Epidermal melanocyte (primary cell): ENCODE results near the gene PCIF1.
"Not testable (repeated sequence)": the region's sequence is repeated elsewhere in the genome, so short reads cannot be mapped to it uniquely, and the experiment has no call there.

Experiments used
- DNase-seq: peaks from one replicate; pipeline ENCODE4 v3.0.0; 2011; ENCODE audit warnings: low spot score; ENCODE audit not compliant: insufficient read length

The PCIF1 gene

DNA sequence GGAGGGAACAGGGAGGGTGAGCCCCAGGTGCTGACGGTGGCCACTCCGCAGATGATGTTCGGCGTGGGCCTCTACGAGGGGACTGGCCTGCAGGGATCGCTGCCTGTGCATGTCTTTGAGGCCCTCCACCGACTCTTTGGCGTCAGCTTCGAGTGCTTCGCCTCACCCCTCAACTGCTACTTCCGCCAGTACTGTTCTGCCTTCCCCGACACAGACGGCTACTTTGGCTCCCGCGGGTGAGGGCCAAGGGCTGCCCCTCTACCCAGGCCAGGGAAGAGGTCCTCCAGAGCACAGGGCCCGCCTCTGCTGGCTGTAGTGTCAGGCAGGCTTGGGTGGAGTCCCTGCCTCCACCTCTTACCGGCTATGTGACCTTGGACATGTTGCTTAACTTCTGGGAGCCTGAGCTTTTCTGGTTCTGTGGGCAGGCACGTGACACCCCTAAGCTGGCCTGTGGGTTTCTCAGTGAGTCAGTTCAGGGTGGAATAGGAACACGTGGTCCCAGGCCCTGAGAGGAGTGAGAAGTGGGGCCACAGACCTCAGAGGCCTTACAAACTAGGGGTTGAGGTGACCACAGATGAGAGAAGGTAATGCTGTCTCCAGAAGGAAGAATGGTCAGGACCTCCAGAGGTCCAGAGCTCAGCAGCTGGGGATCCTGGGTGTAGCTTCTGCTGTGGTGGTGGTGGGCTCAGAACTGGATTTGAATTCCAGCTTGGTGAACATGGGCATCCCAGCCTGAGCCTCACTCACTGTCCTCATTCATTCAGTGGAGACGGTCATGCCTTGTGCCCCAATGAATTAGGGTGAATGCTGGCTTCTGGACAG lies 11.9 kb downstream of the PCIF1 start:
- DNase-seq, result no peak

DNA sequence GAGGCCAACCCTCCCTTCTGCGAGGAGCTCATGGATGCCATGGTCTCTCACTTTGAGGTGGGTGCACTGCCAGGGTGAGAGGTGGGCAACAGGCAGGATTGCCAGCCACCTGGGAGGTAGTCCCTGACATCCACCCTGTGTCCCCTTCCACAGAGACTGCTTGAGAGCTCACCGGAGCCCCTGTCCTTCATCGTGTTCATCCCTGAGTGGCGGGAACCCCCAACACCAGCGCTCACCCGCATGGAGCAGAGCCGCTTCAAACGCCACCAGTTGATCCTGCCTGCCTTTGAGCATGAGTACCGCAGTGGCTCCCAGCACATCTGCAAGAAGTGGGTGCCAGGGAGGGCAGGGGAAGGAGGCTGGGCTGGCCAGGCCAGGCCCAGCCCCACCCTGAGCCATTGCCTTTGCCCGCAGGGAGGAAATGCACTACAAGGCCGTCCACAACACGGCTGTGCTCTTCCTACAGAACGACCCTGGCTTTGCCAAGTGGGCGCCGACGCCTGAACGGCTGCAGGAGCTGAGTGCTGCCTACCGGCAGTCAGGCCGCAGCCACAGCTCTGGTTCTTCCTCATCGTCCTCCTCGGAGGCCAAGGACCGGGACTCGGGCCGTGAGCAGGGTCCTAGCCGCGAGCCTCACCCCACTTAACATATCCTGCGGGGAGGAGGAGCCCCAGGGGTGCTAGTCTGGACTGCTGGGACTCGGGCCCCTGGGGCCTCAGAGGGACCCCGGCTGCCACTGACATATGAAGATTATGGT lies 12.8 kb downstream of the PCIF1 start:
- DNase-seq, result no peak

DNA sequence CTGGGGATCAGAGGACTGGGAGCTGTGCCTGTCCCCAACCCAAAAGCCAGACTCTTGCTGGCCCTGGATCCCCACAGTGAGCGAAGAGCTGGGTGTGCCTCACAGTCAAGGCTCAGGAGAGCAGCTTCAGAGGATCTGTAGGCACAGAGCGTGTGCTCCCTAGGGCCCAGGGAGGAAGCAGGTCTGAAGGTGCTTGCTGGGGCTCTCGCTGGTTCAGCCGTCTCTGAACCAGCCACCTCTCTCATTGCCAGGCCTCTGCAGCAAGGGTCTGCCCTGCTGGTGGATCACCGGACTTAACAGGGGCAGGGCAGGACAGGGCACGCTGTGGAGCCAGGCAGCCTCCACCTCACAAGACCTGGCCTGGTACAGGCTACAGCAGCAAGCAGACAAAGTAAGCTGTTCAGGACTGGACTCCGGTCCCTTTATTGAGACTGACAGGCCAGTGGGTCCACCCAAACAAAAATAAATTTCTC lies 13.8 kb downstream of the PCIF1 start:
- DNase-seq, result no peak

- DNase-seq, result no peak
Observed at GRCh38 chr20:45948742-45949541, 14.5 kb downstream of the PCIF1 start.

DNA sequence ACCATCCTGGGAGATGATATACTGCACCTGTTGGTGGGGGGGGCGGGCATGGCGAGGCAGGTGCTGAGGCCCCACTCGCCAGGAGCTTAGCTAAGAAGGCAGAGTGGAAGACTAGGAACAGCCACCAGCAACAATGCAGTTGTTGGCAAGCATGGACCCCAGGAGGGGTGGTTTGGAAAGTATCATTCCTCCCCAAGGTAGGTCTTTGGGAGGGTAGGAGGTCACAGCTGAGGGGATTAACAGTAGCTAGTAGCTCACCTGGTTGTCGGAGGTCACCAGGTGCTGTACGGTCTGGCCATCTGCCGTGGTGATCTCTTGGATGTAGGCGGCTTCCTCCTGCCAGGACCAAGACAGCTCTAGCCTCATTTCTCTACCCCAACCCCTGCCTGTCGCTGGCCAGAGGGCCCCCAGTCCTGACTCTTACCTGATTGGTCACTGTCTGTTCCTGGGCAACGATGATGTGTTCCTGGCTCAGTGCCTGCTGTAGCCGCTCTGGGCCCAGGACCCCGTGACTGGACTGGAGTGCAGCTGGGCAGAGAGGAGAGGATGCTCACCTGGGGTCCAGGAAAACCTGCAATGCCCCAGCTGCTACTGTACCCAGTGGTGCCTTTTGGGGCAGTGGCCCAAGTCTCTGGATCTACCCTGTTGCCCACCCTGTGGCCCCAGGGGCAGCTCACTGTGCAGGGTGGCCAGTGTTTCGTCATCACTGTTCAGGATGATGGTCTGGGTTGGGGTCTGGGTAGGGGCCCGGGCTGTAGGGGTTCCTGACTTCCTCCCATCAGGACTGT lies 15.3 kb downstream of the PCIF1 start:
- no peak for DNase-seq

DNA sequence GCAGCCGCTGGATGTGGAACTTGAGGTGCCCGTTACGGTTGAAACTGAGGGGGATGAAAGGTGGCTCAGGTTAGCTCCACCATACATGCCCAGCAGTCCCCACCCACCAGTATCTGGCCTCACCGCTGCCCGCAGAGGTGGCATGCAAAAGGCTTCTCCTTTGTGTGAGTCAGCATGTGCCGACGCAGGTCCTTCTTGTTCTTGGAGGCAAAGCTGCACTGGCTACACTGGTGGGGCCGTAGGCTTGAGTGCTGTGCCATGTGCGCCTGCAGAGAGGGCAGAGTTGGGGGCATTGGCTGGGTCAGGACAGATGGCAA lies 15.8 kb downstream of the PCIF1 start:
- no peak for DNase-seq

GRCh38 chr20:45951925-45952834 lies 17.7 kb downstream of the PCIF1 start:
- DNase-seq, result no peak

GRCh38 chr20:45952861-45953260 lies 18.4 kb downstream of the PCIF1 start:
- DNase-seq, result no peak

GRCh38 chr20:45953672-45954071 lies 19.2 kb downstream of the PCIF1 start:
- no peak for DNase-seq

DNA sequence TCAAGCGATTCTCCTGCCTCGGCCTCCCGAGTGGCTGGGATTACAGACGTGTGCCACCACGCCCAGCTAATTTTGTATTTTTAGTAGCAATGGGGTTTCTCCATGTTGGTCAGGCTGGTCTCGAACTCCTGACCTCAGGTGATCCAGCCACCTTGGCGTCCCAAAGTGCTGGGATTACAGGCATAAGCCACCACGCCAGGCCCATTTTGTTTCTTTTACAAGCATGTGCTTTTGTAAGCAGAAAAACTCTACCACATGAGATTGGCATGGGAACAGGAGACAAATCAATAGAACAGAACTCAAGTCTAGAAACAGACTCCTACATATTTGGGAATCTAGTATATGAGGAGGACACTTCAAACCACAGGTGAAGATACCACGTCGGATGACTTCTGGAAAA lies 21.8 kb downstream of the PCIF1 start:
- DNase-seq, result not testable (repeated sequence)

DNA sequence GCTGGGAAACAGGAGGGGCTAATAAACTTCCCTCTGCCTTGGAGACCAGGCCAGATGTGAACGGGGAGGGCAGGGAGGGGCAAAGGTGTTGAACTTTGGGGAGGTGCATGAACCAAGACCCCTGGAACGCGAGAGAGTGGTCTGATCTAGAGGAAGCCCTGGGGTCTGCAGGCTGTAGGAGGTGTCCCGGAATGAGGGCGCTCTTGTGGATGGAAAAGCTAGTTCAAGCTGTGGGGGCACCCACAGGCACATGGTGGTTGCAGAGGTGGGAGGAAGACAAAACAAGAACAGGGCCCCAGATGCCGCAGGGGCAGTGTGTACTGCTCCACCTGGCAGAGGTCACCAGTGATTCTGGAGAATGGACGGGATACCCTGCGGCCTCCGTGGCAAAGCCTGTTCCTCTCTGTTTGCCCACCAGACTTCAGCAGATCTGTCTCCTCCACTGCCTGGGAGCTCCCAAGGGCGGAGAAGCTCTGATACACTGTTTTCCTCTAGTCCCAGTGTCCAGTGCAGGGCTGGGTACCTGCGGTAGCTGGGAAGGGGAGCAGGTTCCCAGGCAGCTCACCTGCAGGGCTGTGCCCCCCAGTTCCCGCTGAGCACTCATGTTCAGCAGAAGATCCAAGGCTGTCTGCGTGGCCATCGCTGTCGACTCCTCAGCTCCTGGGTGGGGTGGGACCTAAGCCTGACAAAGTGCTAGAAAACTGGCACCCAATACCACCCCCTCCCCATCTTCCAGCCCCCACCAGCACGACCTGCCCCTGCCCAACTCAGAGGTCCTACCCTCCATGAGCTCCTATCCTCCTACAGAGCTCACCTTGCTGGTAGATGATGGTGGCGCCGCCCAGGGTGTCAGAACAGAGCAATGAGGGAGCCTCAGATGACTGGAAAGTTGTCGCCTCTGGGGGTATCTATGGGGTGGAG lies 22.8 kb downstream of the PCIF1 start:
- no peak for DNase-seq

DNA sequence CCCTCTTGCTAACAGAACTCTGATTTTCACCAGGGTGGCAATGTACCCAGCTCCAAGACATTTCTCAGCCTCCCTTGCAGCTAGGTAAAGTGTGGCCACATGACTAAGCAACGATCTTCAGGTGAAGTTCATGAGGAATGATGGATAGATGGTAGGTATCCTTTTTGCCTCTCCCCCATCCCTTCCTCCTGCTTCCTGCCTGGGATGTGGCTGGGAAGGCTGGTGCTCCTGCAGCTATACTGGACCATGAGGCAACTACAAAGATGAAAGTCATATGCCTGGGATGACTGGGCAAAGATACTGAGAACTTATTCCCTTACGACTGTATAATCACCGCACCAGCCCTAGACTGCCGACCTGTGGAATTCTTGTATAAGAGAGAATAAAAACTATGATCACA lies 24.1 kb downstream of the PCIF1 start:
- DNase-seq, result no peak

- DNase-seq, result no peak
Observed at GRCh38 chr20:45959126-45959525, 24.6 kb downstream of the PCIF1 start.

DNA sequence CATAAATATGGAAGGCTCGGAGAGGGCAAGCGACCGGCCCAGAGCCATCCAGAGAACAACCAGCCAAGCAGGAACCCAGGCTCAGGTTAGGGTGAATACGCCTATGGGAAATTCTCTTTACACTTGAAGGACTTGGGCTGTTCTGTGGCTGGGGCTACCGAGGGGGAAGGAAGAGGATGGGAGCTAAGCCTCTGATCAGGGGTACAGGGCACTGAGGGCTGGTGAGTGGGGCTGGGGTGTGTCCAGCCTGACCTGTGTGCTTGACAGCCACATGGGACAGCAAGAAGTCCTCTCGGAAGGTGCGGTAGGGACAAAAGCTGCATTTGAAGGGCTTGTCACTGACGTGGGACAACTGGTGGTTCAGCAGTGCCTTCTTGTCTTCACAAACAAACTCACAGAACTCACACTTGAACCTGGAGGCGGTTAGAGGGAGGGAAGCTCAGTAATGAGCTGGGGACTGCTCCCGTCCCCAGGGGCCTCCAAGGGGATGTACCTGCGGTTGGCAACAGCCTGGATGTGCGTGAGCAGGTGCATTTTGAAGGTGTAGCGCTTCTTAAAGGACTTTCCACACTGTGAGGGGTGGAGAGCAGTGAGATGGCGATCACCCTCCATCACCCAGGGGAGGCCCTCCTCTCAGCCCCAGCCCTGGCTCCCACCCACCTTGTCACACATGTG lies 25.6 kb downstream of the PCIF1 start:
- no peak for DNase-seq

- DNase-seq, result no peak
Observed at GRCh38 chr20:45962031-45962755, 27.7 kb downstream of the PCIF1 start.

DNA sequence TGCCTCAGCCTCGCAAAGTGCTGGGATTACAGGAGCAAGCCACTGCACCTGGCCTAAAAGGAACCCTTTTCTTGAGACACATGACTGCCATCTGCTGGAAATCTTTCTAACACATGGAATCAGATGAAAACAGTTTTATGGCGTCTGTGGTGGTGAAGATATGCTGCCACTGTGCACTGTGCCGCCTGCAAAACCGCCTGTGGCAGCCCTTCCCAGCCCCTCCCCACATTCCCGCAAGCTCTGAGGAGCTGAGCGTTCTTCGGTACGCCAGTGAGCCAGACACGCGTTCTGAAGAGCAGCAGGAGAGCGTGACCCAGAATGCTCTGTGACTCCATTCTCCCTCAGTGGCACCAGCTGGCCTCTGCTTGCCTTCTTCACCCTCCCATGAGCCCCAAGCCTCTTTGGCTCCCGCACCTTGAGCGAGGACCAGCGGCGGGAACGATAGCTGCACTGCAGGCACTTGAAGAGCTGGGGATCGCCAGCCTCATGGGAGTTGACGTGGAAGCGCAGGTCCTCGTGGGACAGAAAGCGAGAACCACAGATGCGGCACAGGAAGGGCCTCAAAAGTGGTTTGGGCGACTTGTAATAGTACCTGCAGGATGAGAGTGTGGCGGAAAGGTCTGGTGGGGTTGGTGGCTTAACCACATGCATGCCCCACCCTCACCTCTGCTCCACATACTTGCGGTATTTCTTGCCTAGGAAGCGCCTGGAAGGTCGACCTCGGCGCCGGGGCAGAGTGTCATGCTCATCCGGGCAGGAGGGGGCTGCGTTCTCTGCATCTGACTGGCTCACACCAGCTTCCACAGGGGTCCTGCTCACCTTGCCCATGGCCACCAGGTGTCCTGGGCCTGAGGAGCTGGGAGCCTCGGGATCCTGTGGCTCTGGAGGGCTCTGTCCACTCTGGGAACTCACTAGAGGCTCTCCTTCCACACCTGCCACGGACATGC lies 28.8 kb downstream of the PCIF1 start:
- DNase-seq, result no peak

- DNase-seq, result no peak
Observed at GRCh38 chr20:45964006-45964400, 29.5 kb downstream of the PCIF1 start.
